ENCODE data around the gene RAB28. TPM values are rescaled to one million over a fixed set of nuclear protein-coding genes. Genes with fewer than 3 reads are reported as not detected.

RAB28 gene
- total RNA-seq, 1 experiment from 2014 or later = 19.8 TPM

- H3K56ac ChIP-seq (ENCODE audit: insufficient read length, low read depth, low read length) = no peak overlapping the region
- H4K20me1 ChIP-seq (ENCODE audit: control insufficient read depth, insufficient read depth, insufficient read length) = no peaks in the 10 kb centered on the region
- Mint-ChIP-seq H3K9me3 (peaks cover 5 to 8% of the 10 kb centered on the region in 2 experiments), H3K4me1 (peaks cover 0 to 8% of the 10 kb centered on the region in 2 experiments; a peak in 2 of 4 replicates), H3K36me3 (ENCODE audit: insufficient read depth in 1 of 3, low read depth in 3 of 3) (peaks cover 8 to 17% (median 11%) of the 10 kb centered on the region in 3 experiments), H3K4me3 (no peak overlapping the region), H3K27me3 (ENCODE audit: low read depth) (no peaks in the 10 kb centered on the region), H3K27ac (no peak overlapping the region)
- H2AFZ ChIP-seq (ENCODE audit: low read length) = no peak overlapping the region
- H3K9me3 ChIP-seq (ENCODE audit: control insufficient read depth, low read depth, low read length) = no peaks in the 10 kb centered on the region
- no peaks in the 10 kb centered on the region for H3K79me2 ChIP-seq (ENCODE audit: insufficient read depth, low read length)
- no peaks in the 10 kb centered on the region for H3K27me3 ChIP-seq (ENCODE audit: insufficient read depth, low read length)
- no peak overlapping the region for H2BK15ac ChIP-seq (ENCODE audit: low read depth, low read length)
- no peak overlapping the region for H4K8ac ChIP-seq (replicated peaks; ENCODE audit: insufficient read length, low read depth, low read length)
- no peaks in the 10 kb centered on the region for H3K79me1 ChIP-seq (ENCODE audit: insufficient read depth, low read depth, low read length, poor library complexity, severe bottlenecking)
- H3K4me1 ChIP-seq (ENCODE audit: insufficient read depth, low read length) = no peaks in the 10 kb centered on the region
- H2AK5ac ChIP-seq (ENCODE audit: insufficient read length, low read length) = no peak overlapping the region
- H3T11ph ChIP-seq (ENCODE audit: low read length) = no peak overlapping the region
- no peak overlapping the region for H3K4me2 ChIP-seq (ENCODE audit: insufficient read depth, insufficient read length, low read length)
- H4K5ac ChIP-seq (ENCODE audit: insufficient read length, low read depth, low read length) = no peak overlapping the region
- no peak overlapping the region for H2BK5ac ChIP-seq (ENCODE audit: insufficient read length, low read length)
- H3K9ac ChIP-seq (ENCODE audit: extremely low read depth, insufficient read length, low read length) = no peak overlapping the region
- H2BK12ac ChIP-seq (ENCODE audit: insufficient read length, low read depth, low read length) = no peak overlapping the region
- no peak overlapping the region for H3K23ac ChIP-seq (ENCODE audit: insufficient read length, low read depth, low read length)
- H3K14ac ChIP-seq (ENCODE audit: insufficient read depth, low read length) = no peak overlapping the region
- H2BK20ac ChIP-seq (ENCODE audit: low read depth, low read length, poor library complexity, severe bottlenecking) = no peak overlapping the region
- H2BK120ac ChIP-seq (ENCODE audit: low read depth, low read length, poor library complexity, severe bottlenecking) = no peak overlapping the region
- no peak for TF ChIP-seq CTCF (conservative IDR thresholded peaks at IDR 0.05)
- no peak overlapping the region for H3K18ac ChIP-seq (ENCODE audit: insufficient read length, low read depth, low read length)
- H3K4ac ChIP-seq (ENCODE audit: low read depth, low read length) = no peak overlapping the region
- no peak for DNase-seq
- H3K23me2 ChIP-seq (ENCODE audit: insufficient read length, low read depth, low read length, poor library complexity, severe bottlenecking) = no peaks in the 10 kb centered on the region
- H3K27ac ChIP-seq (ENCODE audit: insufficient read length, low read depth, low read length) = no peak overlapping the region
- WGBS (ENCODE audit: extremely low coverage, insufficient read length, low lambda C conversion rate) = no CpG with 5 or more reads among the region's 4 CpGs
- no peak overlapping the region for H4K91ac ChIP-seq (ENCODE audit: insufficient read length, low read depth, low read length)
These were observed 136.5 kb downstream of the RAB28 start for GRCh38 chr4:13347517-13348125.
